Loucy (cell line): ENCODE measurements around the gene FOXO4.

Experiments used
- CTCF ChIP-seq: fragments of 200-600 bp; sonication (generic); conservative IDR thresholded peaks from 2 replicates; pipeline ENCODE4 v1.5.1; 2014; ENCODE audit warnings: mild to moderate bottlenecking, antibody characterized with exemption, low read length
- EZH2phosphoT487 ChIP-seq: fragments of 200-600 bp; IDR thresholded peaks from 2 replicates; pipeline ENCODE4 v1.6.1; 2018; ENCODE audit warnings: antibody characterized with exemption, mild to moderate bottlenecking, moderate library complexity, borderline replicate concordance

GRCh38 chrX:71056867-71057266, 38.8 kb upstream of the FOXO4 start:
- no peak for TF ChIP-seq CTCF
- no peak for TF ChIP-seq EZH2phosphoT487
